Skeletal muscle tissue (tissue), 4 donors: Measurements from ENCODE around the gene SVOP. TPM values are rescaled to one million over a fixed set of nuclear protein-coding genes. Genes with fewer than 3 reads are reported as not detected.

ENCODE experiments used
- H3K27ac ChIP-seq: one replicate; pipeline ENCODE4 v1.7.0; 2013; ENCODE audit warnings: mild to moderate bottlenecking, low read depth, low read length, inconsistent platforms
- H3K27me3 ChIP-seq, 3 donors: one replicate each; pipeline ENCODE4 v1.7.0; 2013; ENCODE audit warnings: low read length in 3 of 3; ENCODE audit not compliant: control insufficient read depth in 3 of 3, insufficient read depth in 3 of 3
- H3K36me3 ChIP-seq, 3 donors: one replicate each; pipeline ENCODE4 v1.7.0; 2013; ENCODE audit warnings: low read length in 3 of 3; ENCODE audit not compliant: control insufficient read depth in 3 of 3, insufficient read depth in 3 of 3
- H3K4me1 ChIP-seq, 3 donors: one replicate each; pipeline ENCODE4 v1.7.0; 2013; ENCODE audit warnings: low read length in 3 of 3, mild to moderate bottlenecking in 3 of 3; ENCODE audit not compliant: control insufficient read depth in 3 of 3, insufficient read depth in 3 of 3
- H3K4me3 ChIP-seq, 3 donors: one replicate each; pipeline ENCODE4 v1.7.0; 2013; ENCODE audit warnings: low read length in 3 of 3
- H3K9ac ChIP-seq, 3 donors: one replicate each; pipeline ENCODE4 v1.7.0; 2013; ENCODE audit warnings: low read length in 3 of 3, mild to moderate bottlenecking in 3 of 3, moderate library complexity in 2 of 3, low read depth in 1 of 3
- H3K9me3 ChIP-seq, 3 donors: one replicate each; pipeline ENCODE4 v1.7.0; 2013; ENCODE audit warnings: low read length in 3 of 3; ENCODE audit not compliant: control insufficient read depth in 3 of 3
- total RNA-seq: library from RNA; depleted of rRNA; stranded (reverse); fragments of >200 nt; gene quantifications from one replicate; pipeline ENCODE4 v1.2.3, GENCODE V29; 2014
- donor health status: Osteomylitis.

Gene SVOP
- total RNA-seq, 1 donor from 2014 or later: under 0.01 TPM

- Histone ChIP-seq H3K9ac (no peak overlapping the region), H3K4me1 (peaks cover 0 to 8% (median 7%) of the 10 kb centered on the region in 3 donors), H3K36me3 (no peaks in the 10 kb centered on the region), H3K9me3 (peaks cover 2 to 10% (median 4%) of the 10 kb centered on the region in 3 donors), H3K27me3 (no peaks in the 10 kb centered on the region), H3K27ac (no peak overlapping the region), H3K4me3 (no peak overlapping the region)
Observed at GRCh38 chr12:108918960-108919642, 101.8 kb downstream of the SVOP start.

GRCh38 chr12:108918206-108918605 is 102.7 kb downstream of the SVOP start:
- H3K9ac ChIP-seq: peak overlapping the region in 1 of 3 donors; percentile 8
- H3K27ac ChIP-seq: no peak overlapping the region
- no peaks in the 10 kb centered on the region for H3K27me3 ChIP-seq

DNA sequence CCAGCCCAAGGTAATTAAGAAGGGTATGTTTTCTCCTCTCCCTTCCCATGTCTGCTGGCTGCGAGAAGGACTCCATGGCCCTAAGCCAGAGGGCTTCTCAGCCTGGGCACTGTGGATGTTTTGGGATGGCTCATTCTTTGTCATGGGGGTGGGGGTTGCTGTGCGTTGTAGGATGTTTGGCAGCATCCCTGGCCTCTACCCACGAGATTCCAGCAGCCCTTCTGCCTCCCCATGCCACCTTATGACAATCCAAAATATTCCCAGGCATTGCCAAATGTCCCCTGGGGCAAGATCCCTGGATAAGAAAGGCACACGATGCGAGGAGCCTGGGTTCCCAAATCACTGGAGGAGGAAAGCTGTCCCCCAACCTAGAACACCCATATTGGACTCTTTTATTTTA is 104.5 kb downstream of the SVOP start:
- Histone ChIP-seq H3K27ac (no peak overlapping the region), H3K9me3 (peaks cover 0 to 4% (median 2%) of the 10 kb centered on the region in 3 donors), H3K36me3 (no peaks in the 10 kb centered on the region), H3K4me1 (peaks cover 0 to 13% (median 11%) of the 10 kb centered on the region in 3 donors), H3K9ac (no peak overlapping the region), H3K4me3 (no peak overlapping the region), H3K27me3 (no peaks in the 10 kb centered on the region)

More at GRCh38 chr12:108918206-108918605, 102.7 kb downstream of the SVOP start:
- H3K9me3 ChIP-seq: peaks cover 2 to 8% (median 4%) of the 10 kb centered on the region in 3 donors
- H3K4me1 ChIP-seq: peaks cover 0 to 13% (median 11%) of the 10 kb centered on the region in 3 donors
- H3K4me3 ChIP-seq: no peak overlapping the region
- H3K36me3 ChIP-seq: no peaks in the 10 kb centered on the region

GRCh38 chr12:108915632-108916133 is 105.2 kb downstream of the SVOP start:
- Histone ChIP-seq H3K4me3 (no peak overlapping the region), H3K27ac (no peak overlapping the region), H3K9me3 (peaks cover 0 to 4% (median 2%) of the 10 kb centered on the region in 3 donors), H3K36me3 (no peaks in the 10 kb centered on the region), H3K4me1 (peaks cover 0 to 13% (median 11%) of the 10 kb centered on the region in 3 donors), H3K9ac (no peak overlapping the region), H3K27me3 (no peaks in the 10 kb centered on the region)

DNA sequence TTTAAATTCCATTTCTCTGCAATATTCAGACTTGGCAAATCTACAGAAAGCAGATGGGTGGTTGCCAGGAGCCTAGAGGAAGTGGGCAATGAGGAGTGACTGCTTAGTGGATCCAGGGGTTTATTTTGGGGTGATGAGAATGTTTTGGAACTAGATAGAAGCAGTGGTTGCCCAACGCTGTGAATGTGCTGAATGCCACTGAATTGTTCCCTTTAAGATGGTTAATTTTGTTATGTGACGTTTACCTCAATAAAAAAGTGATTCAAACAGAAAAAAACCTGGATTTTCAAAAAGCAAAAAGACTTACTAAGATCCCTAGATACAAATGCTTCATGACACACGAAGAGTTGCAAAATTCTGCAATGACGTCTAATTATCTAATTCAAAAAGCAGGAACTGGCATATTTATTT is 106.7 kb downstream of the SVOP start:
- H3K4me1 ChIP-seq: peaks cover 0 to 13% (median 11%) of the 10 kb centered on the region in 3 donors
- H3K9ac ChIP-seq: no peak overlapping the region
- H3K9me3 ChIP-seq: no peaks in the 10 kb centered on the region
- H3K4me3 ChIP-seq: no peak overlapping the region
- no peaks in the 10 kb centered on the region for H3K27me3 ChIP-seq
- no peaks in the 10 kb centered on the region for H3K36me3 ChIP-seq
- H3K27ac ChIP-seq: peak overlapping the region; percentile 60

DNA sequence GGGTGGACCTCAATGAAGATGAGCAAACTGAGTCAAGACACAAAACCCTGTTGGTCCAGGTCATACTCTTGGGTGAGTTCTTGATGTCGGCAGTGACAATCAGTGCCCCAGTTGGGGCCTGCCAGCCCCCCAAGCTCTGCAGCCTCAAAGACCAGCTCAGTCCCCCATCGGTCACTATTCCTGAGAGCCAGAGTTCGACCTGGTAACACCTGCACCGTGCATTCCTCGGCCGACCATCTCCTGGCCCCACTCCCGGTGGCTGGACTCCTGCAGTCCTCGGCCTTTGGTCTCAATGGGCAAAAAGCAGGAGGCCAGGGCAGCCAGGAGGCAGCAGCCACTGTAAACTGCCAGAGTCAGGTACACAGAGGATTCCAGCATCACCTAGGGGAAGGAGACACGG is 108.5 kb downstream of the SVOP start:
- no peak overlapping the region for H3K27ac ChIP-seq
- no peak overlapping the region for H3K9ac ChIP-seq
- no peaks in the 10 kb centered on the region for H3K27me3 ChIP-seq
- H3K9me3 ChIP-seq: no peaks in the 10 kb centered on the region
- H3K4me3 ChIP-seq: no peak overlapping the region
- peaks cover 0 to 6% (median 3%) of the 10 kb centered on the region in 3 donors for H3K4me1 ChIP-seq
- no peaks in the 10 kb centered on the region for H3K36me3 ChIP-seq

- H3K9ac ChIP-seq: no peak overlapping the region
- H3K4me3 ChIP-seq: no peak overlapping the region
- H3K9me3 ChIP-seq: no peaks in the 10 kb centered on the region
- peaks cover 0 to 6% (median 3%) of the 10 kb centered on the region in 3 donors for H3K4me1 ChIP-seq
- no peaks in the 10 kb centered on the region for H3K36me3 ChIP-seq
- no peak overlapping the region for H3K27ac ChIP-seq
- H3K27me3 ChIP-seq: peaks cover 0 to under 1% (median 0%) of the 10 kb centered on the region in 3 donors
Observed at GRCh38 chr12:108911915-108912314, 109.0 kb downstream of the SVOP start.

- no peaks in the 10 kb centered on the region for H3K36me3 ChIP-seq
- H3K4me3 ChIP-seq: no peak overlapping the region
- no peaks in the 10 kb centered on the region for H3K9me3 ChIP-seq
- H3K9ac ChIP-seq: no peak overlapping the region
- H3K4me1 ChIP-seq: peaks cover 0 to 6% (median 3%) of the 10 kb centered on the region in 3 donors
- H3K27ac ChIP-seq: no peak overlapping the region
- peaks cover 0 to 3% (median 0%) of the 10 kb centered on the region in 3 donors for H3K27me3 ChIP-seq
Observed at GRCh38 chr12:108910336-108910735, 110.5 kb downstream of the SVOP start.

- H3K4me3 ChIP-seq: no peak overlapping the region
- peak overlapping the region; percentile 32 for H3K27ac ChIP-seq
- no peaks in the 10 kb centered on the region for H3K36me3 ChIP-seq
- H3K9ac ChIP-seq: no peak overlapping the region
- H3K4me1 ChIP-seq: no peaks in the 10 kb centered on the region
- no peaks in the 10 kb centered on the region for H3K9me3 ChIP-seq
- peaks cover 0 to 3% (median 0%) of the 10 kb centered on the region in 3 donors for H3K27me3 ChIP-seq
Observed at GRCh38 chr12:108907839-108908351, 113.0 kb downstream of the SVOP start.

GRCh38 chr12:108906971-108907370 is 113.9 kb downstream of the SVOP start:
- Histone ChIP-seq H3K27me3 (peaks cover 0 to 3% (median 1%) of the 10 kb centered on the region in 3 donors), H3K27ac (no peak overlapping the region), H3K4me1 (no peaks in the 10 kb centered on the region), H3K9me3 (no peaks in the 10 kb centered on the region), H3K4me3 (no peak overlapping the region), H3K9ac (no peak overlapping the region), H3K36me3 (no peaks in the 10 kb centered on the region)
